CD4-positive, CD25-positive, alpha-beta regulatory T cell (primary cell): ENCODE measurements around the gene TUBB4A. TPM values are rescaled to one million over a fixed set of nuclear protein-coding genes. Genes with fewer than 3 reads are reported as not detected.
A peak's percentile ranks its signal among the peaks of the same experiment; 100 is the strongest.

Source experiments
- ATAC-seq, 2 donors: fragments of 150-1000 bp; cut with Tn5 transposase; one replicate each; pipeline ENCODE4 v1.10.0; 2021; ENCODE audit warnings: low read depth in 2 of 2, moderate number of reproducible peaks in 2 of 2, moderate library complexity in 1 of 2
- DNase-seq, 3 donors: peaks; one replicate each; pipeline versions ENCODE4 v3.0.0 to v3.0.0-alpha.2; 2012 to 2022; ENCODE audit warnings: mixed read lengths in 1 of 3
- H3K27ac ChIP-seq: one replicate; pipeline ENCODE4 v1.7.0; 2013; ENCODE audit warnings: mild to moderate bottlenecking, low read length; ENCODE audit not compliant: insufficient read depth, poor library complexity, severe bottlenecking
- H3K27me3 ChIP-seq: one replicate; pipeline ENCODE4 v1.7.0; 2013; ENCODE audit warnings: low read length; ENCODE audit not compliant: control insufficient read depth, insufficient read depth
- H3K36me3 ChIP-seq: one replicate; pipeline ENCODE4 v1.7.0; 2013; ENCODE audit warnings: mild to moderate bottlenecking, low read length, moderate library complexity; ENCODE audit not compliant: control insufficient read depth, insufficient read depth
- H3K4me1 ChIP-seq: 2 replicates; pipeline ENCODE4 v1.7.0; 2013; ENCODE audit warnings: mild to moderate bottlenecking, low read length; ENCODE audit not compliant: insufficient read depth, control insufficient read depth, poor library complexity, severe bottlenecking
- H3K4me3 ChIP-seq: one replicate; pipeline ENCODE4 v1.7.0; 2013; ENCODE audit warnings: low read depth, mild to moderate bottlenecking, low read length, moderate library complexity
- H3K9me3 ChIP-seq, 2 experiments: 1 replicate in 1 of 2; 2 replicates in 1 of 2; pipeline ENCODE4 v1.7.0; 2013; ENCODE audit warnings: low read length in 2 of 2, mild to moderate bottlenecking in 1 of 2, moderate library complexity in 1 of 2; ENCODE audit not compliant: control insufficient read depth in 2 of 2
- H3K27ac Mint-ChIP-seq, 3 donors: one replicate each; pipeline ENCODE4 v1.8.0; 2020 to 2022; ENCODE audit warnings: mild to moderate bottlenecking in 3 of 3, mixed read lengths in 3 of 3, moderate library complexity in 2 of 3
- H3K27me3 Mint-ChIP-seq: one replicate; pipeline ENCODE4 v1.8.0; 2022; ENCODE audit warnings: mild to moderate bottlenecking, mixed read lengths
- H3K36me3 Mint-ChIP-seq: one replicate; pipeline ENCODE4 v1.8.0; 2020; ENCODE audit warnings: mixed read lengths
- H3K4me1 Mint-ChIP-seq, 4 donors: one replicate each; pipeline ENCODE4 v1.8.0; 2020 to 2022; ENCODE audit warnings: mixed read lengths in 4 of 4, mild to moderate bottlenecking in 1 of 4
- H3K4me3 Mint-ChIP-seq, 4 donors: one replicate each; pipeline ENCODE4 v1.8.0; 2020 to 2022; ENCODE audit warnings: mild to moderate bottlenecking in 4 of 4, mixed read lengths in 4 of 4, moderate library complexity in 3 of 4
- H3K9me3 Mint-ChIP-seq, 7 donors: one replicate each; pipeline ENCODE4 v1.8.0; 2020 to 2022; ENCODE audit warnings: mixed read lengths in 7 of 7, mild to moderate bottlenecking in 3 of 7, moderate library complexity in 2 of 7
- polyA plus RNA-seq, 4 donors: library from polyadenylated mRNA; unstranded; fragments of 300-500 nt; fragmentation: Illumina TruSeq; gene quantifications; one replicate each; pipeline ENCODE4 v1.2.3, GENCODE V29; 2021
- total RNA-seq: library from RNA; stranded (reverse); gene quantifications from one replicate; pipeline ENCODE4 v1.2.3, GENCODE V29; 2022

TUBB4A gene
- total and polyA plus RNA-seq, 5 donors from 2014 or later: 0.36 to 1.3 (median 1.0) TPM; not detected in 2

- no peaks in the 10 kb centered on the region for H3K27me3 Mint-ChIP-seq
- Histone ChIP-seq H3K27me3 (no peaks in the 10 kb centered on the region), H3K9me3 (no peaks in the 10 kb centered on the region), H3K27ac (no peak overlapping the region), H3K4me3 (no peak overlapping the region), H3K36me3 (no peaks in the 10 kb centered on the region), H3K4me1 (peaks cover 21% of the 10 kb centered on the region)
- ATAC-seq (peak; percentile 43 to 48), DNase-seq (peak in 1 of 3 donors; percentile 37)
- peak overlapping the region in 1 of 3 donors; percentile 9 for H3K27ac Mint-ChIP-seq
- H3K4me3 Mint-ChIP-seq: peak overlapping the region in 1 of 4 donors; percentile 58
- no peaks in the 10 kb centered on the region for H3K9me3 Mint-ChIP-seq
- no peaks in the 10 kb centered on the region for H3K36me3 Mint-ChIP-seq
- H3K4me1 Mint-ChIP-seq: peaks cover 5 to 27% (median 17%) of the 10 kb centered on the region in 4 donors
Measured at GRCh38 chr19:6521718-6522646, 19.9 kb upstream of the TUBB4A start.

GRCh38 chr19:6519289-6519688 lies 17.2 kb upstream of the TUBB4A start:
- H3K4me1 Mint-ChIP-seq: peaks cover 5 to 39% (median 22%) of the 10 kb centered on the region in 4 donors
- H3K9me3 ChIP-seq: no peaks in the 10 kb centered on the region
- H3K36me3 ChIP-seq: no peaks in the 10 kb centered on the region
- no peak overlapping the region for H3K4me3 Mint-ChIP-seq
- H3K36me3 Mint-ChIP-seq: no peaks in the 10 kb centered on the region
- no peak overlapping the region for H3K4me3 ChIP-seq
- no peak overlapping the region for H3K27ac ChIP-seq
- no peaks in the 10 kb centered on the region for H3K9me3 Mint-ChIP-seq
- H3K27ac Mint-ChIP-seq: no peak overlapping the region
- no peaks in the 10 kb centered on the region for H3K27me3 Mint-ChIP-seq
- H3K27me3 ChIP-seq: no peaks in the 10 kb centered on the region
- DNase-seq: no peak
- no peak for ATAC-seq
- peaks cover 33% of the 10 kb centered on the region for H3K4me1 ChIP-seq

DNA sequence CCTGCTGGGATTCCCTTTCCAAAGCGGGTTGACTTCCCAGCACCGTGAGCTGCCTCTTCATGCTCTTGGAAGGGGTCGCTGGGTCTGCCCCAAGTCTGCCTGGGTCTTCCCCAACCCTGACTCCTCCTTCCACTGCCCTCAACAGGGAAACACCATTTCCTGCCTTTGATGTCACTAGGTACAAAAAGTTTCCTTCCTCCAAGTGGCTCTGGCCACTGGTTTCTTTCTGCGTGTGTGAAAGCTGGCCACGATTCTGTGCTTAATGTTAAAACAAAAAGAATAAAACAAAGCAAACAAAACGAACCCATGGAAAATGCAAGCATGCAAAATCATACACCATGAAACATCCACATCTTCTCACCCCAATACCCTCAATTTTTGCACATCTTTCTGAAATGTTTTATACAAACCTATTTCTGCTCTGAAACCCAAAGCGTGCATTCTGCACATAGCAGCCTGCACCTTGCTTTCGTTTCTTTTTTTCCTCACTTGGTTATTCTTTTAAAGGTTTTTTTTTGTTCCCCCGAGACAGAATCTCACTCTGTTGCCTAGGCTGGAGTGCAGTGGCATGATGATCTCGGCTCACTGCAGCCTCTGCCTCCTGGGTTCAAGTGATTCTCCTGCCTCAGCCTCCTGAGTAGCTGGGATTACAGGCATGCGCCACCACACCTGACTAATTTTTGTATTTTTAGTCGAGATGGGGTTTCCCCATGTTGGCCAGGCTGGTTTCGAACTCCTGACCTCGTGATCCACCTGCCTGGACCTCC lies 16.2 kb upstream of the TUBB4A start:
- Mint-ChIP-seq H3K4me3 (peak overlapping the region; percentile 61 to 79 (median 74)), H3K27ac (peak overlapping the region in 2 of 3 donors; percentile 56 to 69), H3K4me1 (peaks cover 5 to 42% (median 22%) of the 10 kb centered on the region in 4 donors), H3K36me3 (no peaks in the 10 kb centered on the region), H3K9me3 (no peaks in the 10 kb centered on the region), H3K27me3 (no peaks in the 10 kb centered on the region)
- DNase-seq (peak in 1 of 3 donors; percentile 46), ATAC-seq (no peak)
- Histone ChIP-seq H3K9me3 (no peaks in the 10 kb centered on the region), H3K36me3 (no peaks in the 10 kb centered on the region), H3K27me3 (no peaks in the 10 kb centered on the region), H3K27ac (no peak overlapping the region), H3K4me3 (peak overlapping the region; percentile 21), H3K4me1 (peaks cover 33% of the 10 kb centered on the region)

DNA sequence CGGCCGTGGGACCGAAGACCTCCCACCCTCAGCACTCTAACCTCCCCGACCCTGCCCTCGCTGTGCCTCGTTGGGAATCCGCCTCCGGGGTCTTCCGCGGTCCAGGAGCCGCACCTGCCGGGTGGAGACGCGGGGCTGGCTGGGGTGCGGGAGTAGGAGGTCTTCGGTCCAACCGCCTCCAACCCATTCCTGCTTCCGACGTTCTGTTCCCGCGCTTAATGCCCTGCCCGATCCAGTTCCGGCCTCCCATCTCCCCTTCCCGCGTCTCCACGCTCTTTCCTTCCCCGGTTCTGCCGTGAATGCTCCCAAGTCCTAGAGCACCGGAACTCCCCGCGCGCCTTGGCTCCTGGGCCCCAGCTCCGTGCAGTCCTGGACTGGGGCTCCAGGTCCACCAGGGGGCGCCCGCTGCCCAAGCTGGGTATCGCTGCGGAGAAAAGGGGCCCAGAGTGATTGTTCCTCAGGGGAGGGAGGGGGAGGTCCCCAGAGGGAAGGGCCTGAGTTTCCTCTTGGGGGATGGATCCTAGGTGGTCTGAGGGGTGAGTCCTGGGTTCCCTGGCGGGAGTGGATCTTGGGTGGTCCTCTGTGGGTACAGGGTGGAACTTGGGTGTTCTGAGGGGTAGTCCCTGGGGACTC lies 14.7 kb upstream of the TUBB4A start:
- Histone ChIP-seq H3K9me3 (no peaks in the 10 kb centered on the region), H3K4me1 (peaks cover 28% of the 10 kb centered on the region), H3K4me3 (peak overlapping the region; percentile 59), H3K27me3 (no peaks in the 10 kb centered on the region), H3K27ac (no peak overlapping the region), H3K36me3 (no peaks in the 10 kb centered on the region)
- Mint-ChIP-seq H3K27ac (peak overlapping the region in 2 of 3 donors; percentile 58 to 92), H3K4me1 (peaks cover 5 to 37% (median 21%) of the 10 kb centered on the region in 4 donors), H3K4me3 (peak overlapping the region; percentile 90 to 99 (median 96)), H3K27me3 (no peaks in the 10 kb centered on the region), H3K36me3 (no peaks in the 10 kb centered on the region), H3K9me3 (no peaks in the 10 kb centered on the region)
- ATAC-seq (peak; percentile 83 to 87), DNase-seq (peak; percentile 79 to 86 (median 84))

- H3K4me3 ChIP-seq: peak overlapping the region; percentile 59
- H3K27ac ChIP-seq: no peak overlapping the region
- peak; percentile 37 to 54 for ATAC-seq
- Mint-ChIP-seq H3K27ac (peak overlapping the region; percentile 58 to 87 (median 73)), H3K4me1 (peaks cover 5 to 36% (median 21%) of the 10 kb centered on the region in 4 donors), H3K27me3 (no peaks in the 10 kb centered on the region), H3K4me3 (peak overlapping the region; percentile 90 to 99 (median 94)), H3K36me3 (no peaks in the 10 kb centered on the region), H3K9me3 (no peaks in the 10 kb centered on the region)
- no peaks in the 10 kb centered on the region for H3K36me3 ChIP-seq
- H3K4me1 ChIP-seq: peaks cover 28% of the 10 kb centered on the region
- no peaks in the 10 kb centered on the region for H3K9me3 ChIP-seq
- peak; percentile 53 to 89 (median 61) for DNase-seq
- no peaks in the 10 kb centered on the region for H3K27me3 ChIP-seq
Measured at GRCh38 chr19:6516018-6516658, 14.0 kb upstream of the TUBB4A start.

DNA sequence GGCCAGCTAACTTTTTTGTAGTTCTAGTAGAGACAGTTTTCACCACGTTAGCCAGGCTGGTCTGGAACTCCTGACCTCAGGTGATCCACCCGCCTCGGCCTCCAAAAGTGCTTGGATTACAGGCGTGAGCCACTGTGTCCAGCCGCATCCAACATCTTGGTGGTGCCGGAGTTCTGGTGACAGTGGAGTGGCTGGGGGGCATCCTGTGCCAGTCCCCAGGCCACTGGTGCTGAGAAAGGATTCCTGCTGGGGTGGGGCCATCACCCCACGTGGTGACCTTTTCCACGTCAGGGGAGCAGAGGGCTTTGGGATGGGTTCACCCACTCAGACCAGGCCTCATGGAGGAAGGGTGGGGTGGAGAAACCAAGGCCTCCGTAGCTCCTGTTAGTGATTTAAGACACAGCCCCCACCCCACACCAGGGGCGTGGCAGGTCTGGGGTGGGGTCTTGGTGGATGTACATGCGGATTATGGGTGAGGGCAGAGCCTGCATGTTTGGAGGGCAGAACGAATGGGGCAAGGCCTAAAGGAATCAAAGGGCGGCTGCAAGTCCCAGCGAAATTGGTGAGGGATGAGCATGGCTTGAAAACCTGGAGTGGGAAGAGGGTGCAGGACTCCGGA lies 12.9 kb upstream of the TUBB4A start:
- H3K9me3 ChIP-seq: no peaks in the 10 kb centered on the region
- peak overlapping the region in 1 of 3 donors; percentile 26 for H3K27ac Mint-ChIP-seq
- H3K36me3 Mint-ChIP-seq: no peaks in the 10 kb centered on the region
- H3K4me1 Mint-ChIP-seq: peaks cover 5 to 35% (median 20%) of the 10 kb centered on the region in 4 donors
- no peaks in the 10 kb centered on the region for H3K36me3 ChIP-seq
- no peaks in the 10 kb centered on the region for H3K27me3 ChIP-seq
- no peak overlapping the region for H3K27ac ChIP-seq
- H3K27me3 Mint-ChIP-seq: no peaks in the 10 kb centered on the region
- H3K4me3 ChIP-seq: no peak overlapping the region
- no peak for ATAC-seq
- no peak for DNase-seq
- H3K4me3 Mint-ChIP-seq: peak overlapping the region; percentile 15 to 97 (median 84)
- H3K4me1 ChIP-seq: peaks cover 28% of the 10 kb centered on the region
- no peaks in the 10 kb centered on the region for H3K9me3 Mint-ChIP-seq
